HG03095 (cell line): Measurements from ENCODE around the gene RNH1.
A peak's percentile ranks its signal among the peaks of the same experiment; 100 is the strongest.
"Not testable (repeated sequence)": the region's sequence is repeated elsewhere in the genome, so short reads cannot be mapped to it uniquely, and the experiment has no call there.

Experiments
- ATAC-seq: cut with Tn5 transposase; IDR thresholded peaks from one replicate; pipeline ENCODE4 v1.9.1; 2021; ENCODE audit warnings: moderate library complexity; ENCODE audit not compliant: unreplicated experiment

The RNH1 gene

GRCh38 chr11:520428-521176 lies 13.6 kb upstream of the RNH1 start:
- ATAC-seq = no peak

GRCh38 chr11:518463-519202 lies 11.6 kb upstream of the RNH1 start:
- peak; percentile 74 for ATAC-seq

GRCh38 chr11:516918-517685 lies 10.1 kb upstream of the RNH1 start:
- ATAC-seq = not testable (repeated sequence)

GRCh38 chr11:516400-516799 lies 9.4 kb upstream of the RNH1 start:
- ATAC-seq = no peak

GRCh38 chr11:515131-515530 lies 8.1 kb upstream of the RNH1 start:
- no peak for ATAC-seq

- ATAC-seq = no peak
Measured at GRCh38 chr11:514606-515005, 7.6 kb upstream of the RNH1 start.

- ATAC-seq = no peak
Measured at GRCh38 chr11:512761-513595, 5.9 kb upstream of the RNH1 start.

GRCh38 chr11:508956-509355 lies 1.9 kb upstream of the RNH1 start:
- no peak for ATAC-seq

- ATAC-seq = no peak
Measured at GRCh38 chr11:507727-508515, 879 bp upstream of the RNH1 start.

- ATAC-seq = peak; percentile 56
Measured at GRCh38 chr11:506238-506994, 626 bp downstream of the RNH1 start.

GRCh38 chr11:504994-505344 lies 2.1 kb downstream of the RNH1 start:
- ATAC-seq = no peak

GRCh38 chr11:504053-504993 lies 2.7 kb downstream of the RNH1 start:
- ATAC-seq = no peak

- no peak for ATAC-seq
Measured at GRCh38 chr11:503179-503981, 3.7 kb downstream of the RNH1 start.

- no peak for ATAC-seq
Measured at GRCh38 chr11:502288-503178, 4.5 kb downstream of the RNH1 start.

- ATAC-seq = no peak
Measured at GRCh38 chr11:501683-502287, 5.3 kb downstream of the RNH1 start.
